Neuronal stem cell (in vitro differentiated cells): ENCODE data around the gene PRRT1.

Experiments used
- DNase-seq: peaks from one replicate; pipeline ENCODE4 v3.0.0-alpha.2; 2013; ENCODE audit warnings: low spot score
- H2AFZ ChIP-seq: one replicate; pipeline ENCODE4 v1.6.1; 2013; ENCODE audit warnings: mild to moderate bottlenecking, low read length, inconsistent platforms
- H2AK5ac ChIP-seq: 2 replicates; pipeline ENCODE4 v1.6.1; 2013; ENCODE audit warnings: low read depth, mild to moderate bottlenecking, inconsistent platforms, low read length, moderate library complexity, mixed read lengths
- H2BK120ac ChIP-seq: 2 replicates; pipeline ENCODE4 v1.6.1; 2013; ENCODE audit warnings: low read depth, mild to moderate bottlenecking, inconsistent platforms, low read length, moderate library complexity, mixed read lengths
- H2BK12ac ChIP-seq: one replicate; pipeline ENCODE4 v1.6.1; 2013; ENCODE audit warnings: low read length, inconsistent platforms
- H2BK15ac ChIP-seq: 2 replicates; pipeline ENCODE4 v1.6.1; 2013; ENCODE audit warnings: mild to moderate bottlenecking, low read length, inconsistent platforms, mixed read lengths
- H2BK5ac ChIP-seq: one replicate; pipeline ENCODE4 v1.6.1; 2013; ENCODE audit warnings: inconsistent platforms, mild to moderate bottlenecking, low read length, moderate library complexity
- H3K14ac ChIP-seq: one replicate; pipeline ENCODE4 v1.6.1; 2013; ENCODE audit warnings: low read length, inconsistent platforms
- H3K18ac ChIP-seq: 2 replicates; pipeline ENCODE4 v1.6.1; 2013; ENCODE audit warnings: low read length, inconsistent platforms
- H3K23ac ChIP-seq: 2 replicates; pipeline ENCODE4 v1.6.1; 2013; ENCODE audit warnings: low read depth, mild to moderate bottlenecking, mixed read lengths, low read length, inconsistent platforms; ENCODE audit not compliant: poor library complexity
- H3K27ac ChIP-seq: replicated peaks from 3 replicates; pipeline ENCODE4 v1.5.1; 2013; ENCODE audit warnings: low read length, inconsistent platforms
- H3K27me3 ChIP-seq, 3 experiments: 2 replicates each; pipeline ENCODE4 v1.6.1; 2013; ENCODE audit warnings: low read length in 3 of 3, mild to moderate bottlenecking in 2 of 3, inconsistent platforms in 1 of 3, low read depth in 1 of 3, mixed read lengths in 1 of 3, moderate library complexity in 1 of 3; ENCODE audit not compliant: control insufficient read depth in 3 of 3, insufficient read depth in 3 of 3
- H3K36me3 ChIP-seq, 2 donors: replicated peaks in 1 of 2; 2 replicates each; pipeline ENCODE4 v1.6.1; 2013; ENCODE audit warnings: low read length in 2 of 2; ENCODE audit not compliant: control insufficient read depth in 2 of 2, insufficient read depth in 2 of 2
- H3K4ac ChIP-seq: 2 replicates; pipeline ENCODE4 v1.6.1; 2013; ENCODE audit warnings: inconsistent platforms, mild to moderate bottlenecking, low read length, moderate library complexity
- H3K4me1 ChIP-seq, 2 donors: 1 replicate in 1 of 2; 2 replicates in 1 of 2; pipeline ENCODE4 v1.6.1; 2013; ENCODE audit warnings: low read length in 2 of 2, low read depth in 1 of 2; ENCODE audit not compliant: control insufficient read depth in 2 of 2, insufficient read depth in 1 of 2
- H3K4me2 ChIP-seq: one replicate; pipeline ENCODE4 v1.6.1; 2013; ENCODE audit warnings: mild to moderate bottlenecking, low read length, inconsistent platforms; ENCODE audit not compliant: insufficient read depth, poor library complexity, severe bottlenecking
- H3K4me3 ChIP-seq, 2 donors: 2 replicates each; pipeline ENCODE4 v1.5.1; 2013; ENCODE audit warnings: low read length in 2 of 2, mild to moderate bottlenecking in 2 of 2, inconsistent platforms in 1 of 2, moderate library complexity in 1 of 2
- H3K79me1 ChIP-seq: one replicate; pipeline ENCODE4 v1.6.1; 2013; ENCODE audit warnings: low read depth, mild to moderate bottlenecking, inconsistent platforms, low read length, moderate library complexity
- H3K9ac ChIP-seq: one replicate; pipeline ENCODE4 v1.6.1; 2013; ENCODE audit warnings: mild to moderate bottlenecking, low read depth, low read length, inconsistent platforms; ENCODE audit not compliant: poor library complexity
- H3K9me3 ChIP-seq, 2 donors: replicated peaks in 1 of 2; 2 replicates each; pipeline versions ENCODE3 to v1.6.1; 2013; ENCODE audit warnings: low read length in 2 of 2, mild to moderate bottlenecking in 2 of 2, inconsistent platforms in 1 of 2, low read depth in 1 of 2, mixed read lengths in 1 of 2, moderate library complexity in 1 of 2; ENCODE audit not compliant: control insufficient read depth in 2 of 2, insufficient read depth in 1 of 2
- H4K8ac ChIP-seq: one replicate; pipeline ENCODE4 v1.6.1; 2013; ENCODE audit warnings: low read depth, mild to moderate bottlenecking, inconsistent platforms, low read length, moderate library complexity
- H4K91ac ChIP-seq: one replicate; pipeline ENCODE4 v1.6.1; 2013; ENCODE audit warnings: low read length, low read depth, mild to moderate bottlenecking, inconsistent platforms; ENCODE audit not compliant: poor library complexity
- WGBS, 2 donors: extraction: QIAGEN DNeasy Blood & Tissue Kit; methylation state at CpG; one replicate each; pipeline ENCODE4 v1.1.7; 2013; ENCODE audit warnings: missing lambda C conversion rate in 2 of 2, mixed read lengths in 1 of 2; ENCODE audit not compliant: insufficient read length in 2 of 2, insufficient replicate concordance in 1 of 2; ENCODE audit errors: extremely low coverage in 2 of 2; 5-methylcytosine and 5-hydroxymethylcytosine counted together

Gene PRRT1

GRCh38 chr6:32183483-32184083 is 31.8 kb upstream of the PRRT1 start:
- no peak overlapping the region for H2BK5ac ChIP-seq
- H2BK120ac ChIP-seq, result no peak overlapping the region
- no peak overlapping the region for H2BK12ac ChIP-seq
- no peak overlapping the region for H2AK5ac ChIP-seq
- H3K23ac ChIP-seq, result no peak overlapping the region
- WGBS, 2 donors, result no CpG with 5 or more reads among the region's 15 CpGs
- no peak for DNase-seq
- no peak overlapping the region for H3K4me2 ChIP-seq
- H2BK15ac ChIP-seq, result no peak overlapping the region
- peaks cover 5 to 9% of the 10 kb centered on the region in 2 donors for H3K4me1 ChIP-seq
- H4K8ac ChIP-seq, result no peak overlapping the region
- H3K9ac ChIP-seq, result no peak overlapping the region
- no peak overlapping the region for H3K27ac ChIP-seq
- no peak overlapping the region for H4K91ac ChIP-seq
- no peak overlapping the region for H3K18ac ChIP-seq
- H3K27me3 ChIP-seq, result no peaks in the 10 kb centered on the region
- H3K79me1 ChIP-seq, result peaks cover 7% of the 10 kb centered on the region
- no peak overlapping the region for H3K4me3 ChIP-seq
- peaks cover 39 to 74% of the 10 kb centered on the region in 2 donors for H3K36me3 ChIP-seq
- H2AFZ ChIP-seq, result no peak overlapping the region
- H3K9me3 ChIP-seq, result no peaks in the 10 kb centered on the region
- H3K14ac ChIP-seq, result no peak overlapping the region
- no peak overlapping the region for H3K4ac ChIP-seq

GRCh38 chr6:32183030-32183429 is 31.3 kb upstream of the PRRT1 start:
- WGBS, 2 donors, result no CpG with 5 or more reads among the region's 3 CpGs
- Histone ChIP-seq H3K79me1 (peaks cover 6% of the 10 kb centered on the region), H3K14ac (no peak overlapping the region), H4K8ac (no peak overlapping the region), H2AFZ (no peak overlapping the region), H3K27me3 (no peaks in the 10 kb centered on the region), H4K91ac (no peak overlapping the region), H3K4ac (no peak overlapping the region), H3K4me3 (no peak overlapping the region), H3K4me1 (peaks cover 2 to 6% of the 10 kb centered on the region in 2 donors), H2BK15ac (no peak overlapping the region), H3K27ac (no peak overlapping the region), H3K23ac (no peak overlapping the region), H3K18ac (no peak overlapping the region), H3K9ac (no peak overlapping the region), H3K36me3 (peaks cover 39 to 73% of the 10 kb centered on the region in 2 donors), H3K4me2 (no peak overlapping the region), H2BK12ac (no peak overlapping the region), H2AK5ac (no peak overlapping the region), H2BK120ac (no peak overlapping the region), H2BK5ac (no peak overlapping the region), H3K9me3 (no peaks in the 10 kb centered on the region)
- no peak for DNase-seq

- H2BK120ac ChIP-seq, result no peak overlapping the region
- H4K91ac ChIP-seq, result no peak overlapping the region
- no peak overlapping the region for H3K18ac ChIP-seq
- H3K4me2 ChIP-seq, result no peak overlapping the region
- no peak overlapping the region for H4K8ac ChIP-seq
- H3K27ac ChIP-seq, result no peak overlapping the region
- H2AK5ac ChIP-seq, result no peak overlapping the region
- no peak overlapping the region for H3K4me3 ChIP-seq
- H2AFZ ChIP-seq, result no peak overlapping the region
- no peak overlapping the region for H2BK5ac ChIP-seq
- H3K23ac ChIP-seq, result no peak overlapping the region
- H3K4ac ChIP-seq, result no peak overlapping the region
- no CpG with 5 or more reads among the region's 10 CpGs for WGBS, 2 donors
- no peaks in the 10 kb centered on the region for H3K27me3 ChIP-seq
- no peaks in the 10 kb centered on the region for H3K9me3 ChIP-seq
- H3K14ac ChIP-seq, result no peak overlapping the region
- H2BK12ac ChIP-seq, result no peak overlapping the region
- H3K79me1 ChIP-seq, result peaks cover 3% of the 10 kb centered on the region
- peaks cover 36 to 68% of the 10 kb centered on the region in 2 donors for H3K36me3 ChIP-seq
- H2BK15ac ChIP-seq, result no peak overlapping the region
- peaks cover 2 to 4% of the 10 kb centered on the region in 2 donors for H3K4me1 ChIP-seq
- no peak for DNase-seq
- H3K9ac ChIP-seq, result no peak overlapping the region
Measured at GRCh38 chr6:32182555-32182981, 30.8 kb upstream of the PRRT1 start.

- H3K4me1 ChIP-seq, result peaks cover 3 to 4% of the 10 kb centered on the region in 2 donors
- no peak overlapping the region for H3K18ac ChIP-seq
- H4K91ac ChIP-seq, result no peak overlapping the region
- peak overlapping the region; percentile 62 for H3K23ac ChIP-seq
- no peak overlapping the region for H2BK15ac ChIP-seq
- no peaks in the 10 kb centered on the region for H3K9me3 ChIP-seq
- no peak overlapping the region for H3K4ac ChIP-seq
- H3K4me3 ChIP-seq, result no peak overlapping the region
- H3K14ac ChIP-seq, result no peak overlapping the region
- peaks cover 30 to 63% of the 10 kb centered on the region in 2 donors for H3K36me3 ChIP-seq
- H2BK5ac ChIP-seq, result no peak overlapping the region
- H3K27me3 ChIP-seq, result no peaks in the 10 kb centered on the region
- no peak overlapping the region for H3K4me2 ChIP-seq
- H3K27ac ChIP-seq, result no peak overlapping the region
- no peak overlapping the region for H2AFZ ChIP-seq
- no peak overlapping the region for H3K9ac ChIP-seq
- no CpG with 5 or more reads among the region's 10 CpGs for WGBS, 2 donors
- no peaks in the 10 kb centered on the region for H3K79me1 ChIP-seq
- H2BK12ac ChIP-seq, result no peak overlapping the region
- no peak overlapping the region for H2AK5ac ChIP-seq
- H4K8ac ChIP-seq, result no peak overlapping the region
- no peak for DNase-seq
- H2BK120ac ChIP-seq, result no peak overlapping the region
Measured at GRCh38 chr6:32181915-32182529, 30.3 kb upstream of the PRRT1 start.
